Skeletal muscle satellite cell (primary cell): Measurements from ENCODE around the gene DMAC2L.
"Not testable (repeated sequence)": the region's sequence is repeated elsewhere in the genome, so short reads cannot be mapped to it uniquely, and the experiment has no call there.

Experiments
- H3K27me3 ChIP-seq: 2 replicates; pipeline ENCODE4 v1.7.0; 2013; ENCODE audit warnings: low read length; ENCODE audit not compliant: control insufficient read depth, insufficient read depth
- H3K36me3 ChIP-seq: 2 replicates; pipeline ENCODE4 v1.7.0; 2013; ENCODE audit warnings: mild to moderate bottlenecking, control low read depth, low read length; ENCODE audit not compliant: insufficient read depth
- H3K4me1 ChIP-seq: 2 replicates; pipeline ENCODE4 v1.7.0; 2013; ENCODE audit warnings: low read length; ENCODE audit not compliant: control insufficient read depth, insufficient read depth
- H3K4me2 ChIP-seq: 2 replicates; pipeline ENCODE4 v1.7.0; 2013; ENCODE audit warnings: mild to moderate bottlenecking, low read length
- H3K4me3 ChIP-seq: 2 replicates; pipeline ENCODE4 v1.7.0; 2013; ENCODE audit warnings: low read length
- H3K9ac ChIP-seq: 2 replicates; pipeline ENCODE4 v1.7.0; 2013; ENCODE audit warnings: mild to moderate bottlenecking, low read depth, low read length, moderate library complexity
- H3K9me3 ChIP-seq: replicated peaks from 2 replicates; pipeline ENCODE4 v1.7.0; 2013; ENCODE audit warnings: mild to moderate bottlenecking, control low read depth, low read length

DMAC2L gene

DNA sequence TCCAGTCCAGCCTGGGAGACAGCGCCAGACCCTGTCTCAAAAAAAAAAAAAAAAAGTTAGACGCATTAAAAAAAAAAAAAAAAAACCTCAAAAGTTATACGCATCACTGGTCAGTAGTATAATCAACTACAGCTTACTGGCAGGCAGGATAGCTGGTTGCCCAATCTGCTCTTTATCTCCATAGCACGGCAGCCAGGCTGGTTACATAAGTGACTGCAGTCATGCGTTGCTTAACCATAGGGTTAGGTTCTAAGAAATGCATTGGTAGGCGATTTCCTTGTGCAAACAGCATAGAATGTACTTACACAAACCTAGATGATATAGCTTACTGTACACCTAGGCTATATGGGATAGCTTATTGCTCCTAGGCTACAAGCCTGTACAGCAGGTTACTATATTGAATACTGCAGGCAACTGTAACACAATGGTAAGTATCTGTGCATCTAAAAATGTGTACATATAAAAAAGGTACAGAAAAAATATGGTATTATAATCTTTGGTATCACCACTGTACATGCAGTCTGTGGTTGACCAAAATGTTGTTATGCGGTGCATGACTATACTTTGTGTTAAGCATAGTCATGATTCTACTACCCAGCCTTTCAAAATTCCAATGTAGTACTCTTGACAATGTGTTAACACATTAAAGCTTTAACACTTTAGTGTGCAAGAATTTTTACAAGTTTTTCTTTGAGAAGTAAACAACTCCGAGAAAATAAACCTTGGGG, 8.2 kb upstream of the DMAC2L start:
- H3K4me3 ChIP-seq, result no peak overlapping the region
- no peaks in the 10 kb centered on the region for H3K27me3 ChIP-seq
- H3K9me3 ChIP-seq, result no peaks in the 10 kb centered on the region
- no peaks in the 10 kb centered on the region for H3K4me1 ChIP-seq
- H3K4me2 ChIP-seq, result no peak overlapping the region
- no peaks in the 10 kb centered on the region for H3K36me3 ChIP-seq
- H3K9ac ChIP-seq, result no peak overlapping the region

GRCh38 chr14:50308363-50308915, 3.7 kb upstream of the DMAC2L start:
- no peaks in the 10 kb centered on the region for H3K36me3 ChIP-seq
- H3K4me2 ChIP-seq, result no peak overlapping the region
- H3K9me3 ChIP-seq, result no peaks in the 10 kb centered on the region
- no peak overlapping the region for H3K4me3 ChIP-seq
- H3K4me1 ChIP-seq, result peaks cover 12% of the 10 kb centered on the region
- no peak overlapping the region for H3K9ac ChIP-seq
- H3K27me3 ChIP-seq, result no peaks in the 10 kb centered on the region

GRCh38 chr14:50310445-50310844, 1.7 kb upstream of the DMAC2L start:
- H3K27me3 ChIP-seq, result no peaks in the 10 kb centered on the region
- no peaks in the 10 kb centered on the region for H3K9me3 ChIP-seq
- H3K9ac ChIP-seq, result no peak overlapping the region
- H3K4me3 ChIP-seq, result no peak overlapping the region
- no peaks in the 10 kb centered on the region for H3K36me3 ChIP-seq
- peaks cover 12% of the 10 kb centered on the region for H3K4me1 ChIP-seq
- no peak overlapping the region for H3K4me2 ChIP-seq

GRCh38 chr14:50311337-50311971, 670 bp upstream of the DMAC2L start:
- Histone ChIP-seq H3K9me3 (no peaks in the 10 kb centered on the region), H3K9ac (peak overlapping the region; percentile 87), H3K4me3 (peak overlapping the region; percentile 91), H3K4me1 (peaks cover 12% of the 10 kb centered on the region), H3K36me3 (no peaks in the 10 kb centered on the region), H3K4me2 (peak overlapping the region; percentile 90), H3K27me3 (no peaks in the 10 kb centered on the region)

- Histone ChIP-seq H3K9me3 (no peaks in the 10 kb centered on the region), H3K4me1 (peaks cover 12% of the 10 kb centered on the region), H3K4me3 (peak overlapping the region; percentile 91), H3K27me3 (no peaks in the 10 kb centered on the region), H3K36me3 (no peaks in the 10 kb centered on the region), H3K4me2 (peak overlapping the region; percentile 90), H3K9ac (peak overlapping the region; percentile 87)
Observed at GRCh38 chr14:50312734-50313054, 570 bp downstream of the DMAC2L start.

DNA sequence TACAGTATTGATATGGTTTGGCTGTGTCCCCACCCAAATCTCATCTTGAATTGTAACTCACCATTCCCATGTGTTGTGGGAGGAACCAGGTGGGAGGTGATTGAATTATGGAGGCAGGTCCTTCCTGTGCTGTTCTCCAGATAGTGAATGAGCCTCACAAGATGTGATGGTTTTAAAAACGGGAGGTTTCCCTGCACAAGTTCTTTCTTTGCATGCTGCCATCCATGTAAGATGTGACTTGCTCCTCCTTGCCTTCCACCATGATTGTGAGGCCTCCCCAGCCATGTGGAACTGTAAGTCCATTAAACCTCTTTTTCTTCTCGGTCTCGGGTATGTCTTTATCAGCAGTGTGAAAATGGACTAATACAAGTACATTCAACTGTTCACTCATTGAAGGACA, 2.0 kb downstream of the DMAC2L start:
- not testable (repeated sequence) for H3K4me2 ChIP-seq, H3K4me3 ChIP-seq
- H3K4me1 ChIP-seq, result peaks cover 13% of the 10 kb centered on the region

DNA sequence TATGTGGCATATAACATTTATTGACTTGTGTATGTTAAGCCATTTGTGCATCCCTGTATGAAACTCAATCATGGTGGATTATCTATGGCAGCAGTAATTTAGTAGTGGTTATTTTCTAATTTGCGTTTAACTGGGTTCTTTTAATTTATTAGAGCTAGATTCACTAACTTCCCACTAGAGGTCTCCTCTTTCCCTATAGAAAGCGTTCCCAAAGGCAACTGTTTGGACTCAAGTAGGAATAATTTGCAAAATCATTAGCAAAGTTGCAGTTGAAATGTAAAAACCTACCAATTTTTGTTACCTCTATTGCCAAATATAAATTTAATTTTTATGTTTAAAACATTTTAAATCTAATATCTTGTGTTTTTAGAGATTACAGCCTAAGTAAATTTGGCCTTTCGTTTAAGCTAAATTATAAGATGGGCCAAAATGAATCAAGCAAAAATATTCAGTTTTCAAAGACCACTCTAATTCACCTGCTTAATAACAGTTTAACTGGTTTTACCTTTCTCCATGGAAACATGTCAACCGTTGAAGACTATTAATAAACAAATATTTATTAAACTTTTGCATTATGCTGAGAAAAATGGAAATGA, 6.0 kb downstream of the DMAC2L start:
- no peak overlapping the region for H3K4me3 ChIP-seq
- H3K9ac ChIP-seq, result no peak overlapping the region
- H3K36me3 ChIP-seq, result no peaks in the 10 kb centered on the region
- no peak overlapping the region for H3K4me2 ChIP-seq
- H3K27me3 ChIP-seq, result no peaks in the 10 kb centered on the region
- peaks cover 23% of the 10 kb centered on the region for H3K4me1 ChIP-seq
- H3K9me3 ChIP-seq, result no peaks in the 10 kb centered on the region

More for the DNA sequence above, 2.0 kb downstream of the DMAC2L start:
- not testable (repeated sequence) for H3K9me3 ChIP-seq, H3K36me3 ChIP-seq, H3K9ac ChIP-seq, H3K27me3 ChIP-seq

DNA sequence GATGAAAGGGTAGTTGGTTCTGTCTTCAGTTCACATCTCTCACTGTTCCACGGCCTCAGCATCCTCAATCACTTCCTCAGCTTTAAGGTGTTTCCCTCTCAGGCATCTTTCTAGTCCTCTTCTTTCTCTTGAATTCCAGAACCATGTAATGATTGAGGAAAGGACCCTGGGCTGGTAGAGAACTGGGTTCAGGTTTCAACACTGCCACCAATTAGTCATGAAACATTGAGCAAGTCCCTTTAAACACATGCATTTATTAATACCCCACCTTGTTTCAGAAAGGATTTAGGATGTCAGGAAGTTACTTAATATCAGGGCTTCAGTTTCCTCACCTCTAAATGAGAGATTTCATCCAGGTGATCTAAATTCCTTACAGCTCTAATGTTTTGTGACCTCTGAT, 7.2 kb downstream of the DMAC2L start:
- peaks cover 20% of the 10 kb centered on the region for H3K4me1 ChIP-seq
- H3K36me3 ChIP-seq, result no peaks in the 10 kb centered on the region
- H3K4me2 ChIP-seq, result no peak overlapping the region
- no peaks in the 10 kb centered on the region for H3K9me3 ChIP-seq
- H3K27me3 ChIP-seq, result no peaks in the 10 kb centered on the region
- H3K4me3 ChIP-seq, result no peak overlapping the region
- H3K9ac ChIP-seq, result no peak overlapping the region

DNA sequence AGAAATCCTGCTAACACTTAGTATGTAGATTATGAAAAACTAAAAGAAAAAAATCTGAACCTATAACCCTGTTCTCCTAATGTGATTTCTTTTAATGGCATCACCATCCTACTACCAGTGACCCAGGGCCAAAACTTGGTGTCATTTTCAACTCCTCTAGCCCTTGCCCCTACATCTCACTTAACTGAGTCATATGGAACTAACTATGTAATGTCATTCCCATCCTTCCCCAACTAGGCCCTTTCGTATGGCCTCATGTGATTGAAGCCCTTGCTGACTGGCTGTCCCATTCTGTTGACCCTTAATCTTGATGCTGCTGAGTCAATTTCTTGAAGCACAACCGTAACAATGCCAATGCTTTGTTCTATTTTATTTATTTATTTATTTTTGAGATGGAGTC, 7.6 kb downstream of the DMAC2L start:
- H3K4me3 ChIP-seq, result no peak overlapping the region
- no peak overlapping the region for H3K4me2 ChIP-seq
- H3K36me3 ChIP-seq, result no peaks in the 10 kb centered on the region
- H3K27me3 ChIP-seq, result no peaks in the 10 kb centered on the region
- no peak overlapping the region for H3K9ac ChIP-seq
- H3K4me1 ChIP-seq, result peaks cover 20% of the 10 kb centered on the region
- no peaks in the 10 kb centered on the region for H3K9me3 ChIP-seq

GRCh38 chr14:50320283-50320682, 8.2 kb downstream of the DMAC2L start:
- H3K4me2 ChIP-seq, result peak overlapping the region; percentile 69
- H3K36me3 ChIP-seq, result no peaks in the 10 kb centered on the region
- H3K9me3 ChIP-seq, result no peaks in the 10 kb centered on the region
- peak overlapping the region; percentile 51 for H3K9ac ChIP-seq
- H3K4me1 ChIP-seq, result peaks cover 20% of the 10 kb centered on the region
- peak overlapping the region; percentile 23 for H3K4me3 ChIP-seq
- no peaks in the 10 kb centered on the region for H3K27me3 ChIP-seq

- Histone ChIP-seq H3K4me1 (peaks cover 20% of the 10 kb centered on the region), H3K4me2 (peak overlapping the region; percentile 69), H3K27me3 (no peaks in the 10 kb centered on the region), H3K4me3 (peak overlapping the region; percentile 34), H3K9me3 (no peaks in the 10 kb centered on the region), H3K9ac (peak overlapping the region; percentile 59), H3K36me3 (peaks cover 3% of the 10 kb centered on the region)
Observed at GRCh38 chr14:50321009-50321660, 9.0 kb downstream of the DMAC2L start.
